ENCODE results near the gene OTOS.

DNA sequence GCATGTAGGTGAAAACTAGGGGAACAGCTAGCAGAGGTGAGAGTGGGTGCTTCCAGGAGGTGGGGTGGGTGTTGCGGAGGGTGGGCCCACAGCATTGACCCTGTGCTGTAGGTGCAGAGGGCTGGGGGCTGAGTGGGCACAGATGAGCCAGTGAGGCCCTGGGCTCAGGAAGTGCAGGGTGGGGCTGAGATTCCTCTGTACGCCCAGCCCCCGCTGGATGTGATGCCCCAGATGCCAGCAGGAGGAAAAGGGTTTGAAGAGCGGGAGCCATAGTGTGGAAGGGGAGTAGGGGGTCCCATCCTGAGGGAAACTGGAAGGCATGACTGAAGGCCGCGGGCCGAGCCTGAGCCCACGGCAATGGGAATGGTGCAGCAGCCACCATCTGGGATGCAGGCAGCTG, 14.1 kb upstream of the OTOS start:
- TF ChIP-seq EZH2 (IDR thresholded peaks at IDR 0.05; ENCODE audit: insufficient read depth, poor library complexity, severe bottlenecking) (no peak), EZH2phosphoT487 (IDR thresholded peaks at IDR 0.05; ENCODE audit: insufficient read depth, low read depth) (no peak)
